Suprapubic skin (tissue), 4 donors: ENCODE data around the gene EIF3B.

ENCODE experiments used
- CTCF ChIP-seq, 2 donors: fragments of 200-600 bp in 1 of 2; fragments of 450-650 bp in 1 of 2; sonication (generic) in 1 of 2; IDR thresholded peaks; one replicate each; pipeline ENCODE4 v1.5.1; 2016 to 2019; ENCODE audit warnings: antibody characterized with exemption in 2 of 2, mild to moderate bottlenecking in 1 of 2, moderate library complexity in 1 of 2
- POLR2A ChIP-seq, 2 donors: fragments of 450-650 bp; IDR thresholded peaks; one replicate each; pipeline ENCODE4 v1.6.1; 2017; ENCODE audit warnings: antibody characterized with exemption in 2 of 2, mild to moderate bottlenecking in 2 of 2, moderate library complexity in 2 of 2
- POLR2AphosphoS5 ChIP-seq, 3 donors: sonication (generic); formaldehyde crosslinking; IDR thresholded peaks; one replicate each; pipeline ENCODE4 v1.6.1; 2017; ENCODE audit warnings: antibody characterized with exemption in 3 of 3

- TF ChIP-seq CTCF (IDR thresholded peaks at IDR 0.05), result no peak
- TF ChIP-seq POLR2AphosphoS5 (IDR thresholded peaks at IDR 0.05), result no peak
- TF ChIP-seq POLR2A (IDR thresholded peaks at IDR 0.05), result no peak
Observed at GRCh38 chr7:2379821-2380450, 25.3 kb downstream of the EIF3B start.
